Common myeloid progenitor, CD34-positive (primary cell): ENCODE data around the gene GPR31.

Experiments used
- CTCF ChIA-PET: fragments of 350-600 bp; sonication (Branson Sonifier 250); formaldehyde crosslinking; loops from one replicate; lab custom pipeline; 2021; ENCODE audit warnings: antibody characterized with exemption; lab: Charles Lee
- POLR2A ChIA-PET: fragments of 350-600 bp; sonication (Branson Sonifier 250); formaldehyde crosslinking; loops from one replicate; lab custom pipeline; 2021; ENCODE audit warnings: antibody characterized with exemption; lab: Charles Lee
- DNase-seq, 3 donors: peaks; one replicate each; pipeline versions ENCODE4 v3.0.0 to v3.0.0-alpha.2; 2013
- H3K27ac ChIP-seq, 2 experiments: 1 replicate in 1 of 2; 2 replicates in 1 of 2; pipeline ENCODE4 v1.7.0; 2013; ENCODE audit warnings: inconsistent platforms in 2 of 2, low read length in 2 of 2, mild to moderate bottlenecking in 2 of 2, low read depth in 1 of 2, moderate library complexity in 1 of 2; ENCODE audit not compliant: severe bottlenecking in 2 of 2, insufficient read depth in 1 of 2, poor library complexity in 1 of 2
- H3K27me3 ChIP-seq, 5 experiments: replicated peaks in 2 of 5; 1 replicate in 3 of 5; 2 replicates in 2 of 5; pipeline versions ENCODE4 v1.6.1 to v1.7.0; 2013; ENCODE audit warnings: low read length in 4 of 5, mild to moderate bottlenecking in 2 of 5, moderate library complexity in 2 of 5, inconsistent platforms in 1 of 5; ENCODE audit not compliant: insufficient read depth in 5 of 5, control insufficient read depth in 4 of 5
- H3K36me3 ChIP-seq, 4 experiments: 1 replicate in 2 of 4; 2 replicates in 2 of 4; pipeline versions ENCODE4 v1.6.1 to v1.7.0; 2013; ENCODE audit warnings: low read length in 3 of 4, control low read depth in 1 of 4, mild to moderate bottlenecking in 1 of 4; ENCODE audit not compliant: control insufficient read depth in 4 of 4, insufficient read depth in 4 of 4
- H3K4me1 ChIP-seq, 4 experiments: 1 replicate in 3 of 4; 2 replicates in 1 of 4; pipeline versions ENCODE4 v1.6.1 to v1.7.1; 2013; ENCODE audit warnings: low read length in 3 of 4, mild to moderate bottlenecking in 3 of 4, control low read depth in 1 of 4, inconsistent platforms in 1 of 4, moderate library complexity in 1 of 4; ENCODE audit not compliant: control insufficient read depth in 4 of 4, insufficient read depth in 4 of 4; ENCODE audit errors: control extremely low read depth in 1 of 4
- H3K4me3 ChIP-seq, 7 experiments: 1 replicate in 4 of 7; 2 replicates in 3 of 7; pipeline versions ENCODE4 v1.5.1 to v1.7.0; 2013; ENCODE audit warnings: mild to moderate bottlenecking in 7 of 7, low read length in 6 of 7, moderate library complexity in 6 of 7, inconsistent platforms in 2 of 7, low read depth in 2 of 7, control low read depth in 1 of 7; ENCODE audit not compliant: insufficient read depth in 4 of 7, control insufficient read depth in 1 of 7; ENCODE audit errors: extremely low read depth in 1 of 7
- H3K9me3 ChIP-seq, 5 experiments: 1 replicate in 4 of 5; 2 replicates in 1 of 5; pipeline versions ENCODE4 v1.6.1 to v1.7.1; 2013; ENCODE audit warnings: low read length in 4 of 5, mild to moderate bottlenecking in 2 of 5, inconsistent platforms in 1 of 5, low read depth in 1 of 5, moderate library complexity in 1 of 5; ENCODE audit not compliant: control insufficient read depth in 4 of 5, insufficient read depth in 2 of 5; ENCODE audit errors: control extremely low read depth in 1 of 5
- WGBS: methylation state at CpG from one replicate; pipeline ENCODE4 v1.1.5; 2013; ENCODE audit not compliant: insufficient coverage; 5-methylcytosine and 5-hydroxymethylcytosine counted together

GPR31 gene

DNA sequence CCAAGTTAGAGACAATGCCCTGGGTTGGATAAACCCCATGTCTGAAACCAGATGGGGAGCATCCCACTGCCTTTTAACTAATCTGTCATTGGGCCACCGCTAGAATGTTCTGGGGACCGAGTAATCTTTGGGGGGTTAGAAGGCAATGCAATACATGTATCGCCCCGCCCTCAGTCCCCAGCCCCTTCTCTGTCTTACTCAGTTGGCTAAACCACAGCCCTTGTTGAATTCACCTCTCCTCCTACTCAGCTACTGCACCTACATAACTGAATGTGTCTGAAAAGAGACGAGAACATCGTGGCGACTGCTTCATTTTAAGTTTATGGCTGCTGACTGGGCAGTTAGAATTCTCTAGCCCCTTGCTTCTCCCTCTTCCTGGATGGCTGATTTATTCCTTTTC, 50.0 kb downstream of the GPR31 start:
- CTCF ChIA-PET: no interaction called here
- H3K27ac ChIP-seq: no peak overlapping the region
- no peaks in the 10 kb centered on the region for H3K27me3 ChIP-seq
- no peak for DNase-seq
- H3K36me3 ChIP-seq: no peaks in the 10 kb centered on the region
- 90% methylated on average over 5 of the region's 7 CpGs for WGBS
- peaks cover 0 to 11% (median 6%) of the 10 kb centered on the region in 4 experiments for H3K4me1 ChIP-seq
- no peak overlapping the region for H3K4me3 ChIP-seq
- POLR2A ChIA-PET: no interaction called here
- H3K9me3 ChIP-seq: peaks cover 0 to 4% (median 0%) of the 10 kb centered on the region in 5 experiments

GRCh38 chr6:167106406-167106805, 51.4 kb downstream of the GPR31 start:
- 100% methylated on average over 1 of the region's 1 CpG for WGBS
- H3K27me3 ChIP-seq: no peaks in the 10 kb centered on the region
- no peak for DNase-seq
- no peak overlapping the region for H3K27ac ChIP-seq
- H3K4me1 ChIP-seq: peaks cover 3 to 12% (median 7%) of the 10 kb centered on the region in 4 experiments
- no peaks in the 10 kb centered on the region for H3K36me3 ChIP-seq
- H3K4me3 ChIP-seq: no peak overlapping the region
- ChIA-PET POLR2A (no interaction called here), CTCF (interaction anchor here (1.3 kb wide), 1 partner anchor 11 kb away, joined by 4 read pairs; no protein-coding TSS in a partner anchor)
- peaks cover 0 to 4% (median 0%) of the 10 kb centered on the region in 5 experiments for H3K9me3 ChIP-seq
